Neural cell (in vitro differentiated cells): ENCODE data around the gene ZNF467. TPM values are rescaled to one million over a fixed set of nuclear protein-coding genes. Genes with fewer than 3 reads are reported as not detected.

Source experiments
- H2AFZ ChIP-seq: fragments of 200-600, 300-800 bp; sonication (generic), shearing (Covaris generic); 2 replicates; pipeline ENCODE4 v1.6.0; 2014; ENCODE audit warnings: low read depth, mild to moderate bottlenecking, antibody characterized with exemption, low read length, moderate library complexity
- H3F3A ChIP-seq: fragments of 200-600 bp; shearing (Covaris generic); 2 replicates; pipeline ENCODE4 v1.6.1; 2016; ENCODE audit warnings: mild to moderate bottlenecking, moderate library complexity, mixed read lengths, antibody characterized with exemption, low read length; ENCODE audit not compliant: insufficient read depth, poor library complexity, severe bottlenecking
- H3K27ac ChIP-seq: fragments of 200-600, 300-800 bp; sonication (generic), shearing (Covaris generic); 2 replicates; pipeline ENCODE4 v1.5.1; 2014; ENCODE audit warnings: mild to moderate bottlenecking, low read length, moderate library complexity
- H3K27me3 ChIP-seq: fragments of 300-800, 200-600 bp; sonication (generic), shearing (Covaris generic); 2 replicates; pipeline ENCODE4 v1.6.0; 2014; ENCODE audit warnings: mild to moderate bottlenecking, low read depth, low read length, moderate library complexity; ENCODE audit not compliant: insufficient read depth
- H3K36me3 ChIP-seq: fragments of 300-800, 200-600 bp; sonication (generic), shearing (Covaris generic); 2 replicates; pipeline ENCODE4 v1.5.1; 2014; ENCODE audit warnings: mild to moderate bottlenecking, antibody characterized with exemption, low read length, moderate library complexity; ENCODE audit not compliant: insufficient read depth
- H3K4me2 ChIP-seq: fragments of 300-800, 200-600 bp; sonication (generic), shearing (Covaris generic); 2 replicates; pipeline ENCODE4 v1.6.0; 2014; ENCODE audit warnings: mild to moderate bottlenecking, low read length
- H3K4me3 ChIP-seq: fragments of 300-800, 200-600 bp; sonication (generic), shearing (Covaris generic); 2 replicates; pipeline ENCODE4 v1.5.1; 2014; ENCODE audit warnings: mild to moderate bottlenecking, low read length, moderate library complexity
- H3K79me2 ChIP-seq: fragments of 200-600 bp; shearing (Covaris generic); replicated peaks from 2 replicates; pipeline ENCODE4 v1.6.0; 2014; ENCODE audit warnings: mild to moderate bottlenecking, low read length, moderate library complexity; ENCODE audit not compliant: insufficient read depth
- H3K9ac ChIP-seq: fragments of 300-800, 200-600 bp; sonication (generic), shearing (Covaris generic); 2 replicates; pipeline ENCODE4 v1.6.1; 2016; ENCODE audit warnings: mild to moderate bottlenecking, low read length, mixed read lengths
- H3K9me2 ChIP-seq: fragments of 200-600 bp; shearing (Covaris generic); 2 replicates; pipeline ENCODE4 v1.6.1; 2016; ENCODE audit warnings: mild to moderate bottlenecking, low read length, mixed read lengths; ENCODE audit not compliant: insufficient read depth
- H3K9me3 ChIP-seq: fragments of 200-600, 300-800 bp; sonication (generic), shearing (Covaris generic); 2 replicates; pipeline ENCODE4 v1.6.1; 2016; ENCODE audit warnings: mild to moderate bottlenecking, mixed run types, low read length, moderate library complexity, mixed read lengths
- H4K20me1 ChIP-seq: fragments of 200-600 bp; shearing (Covaris generic); 2 replicates; pipeline ENCODE4 v1.6.1; 2016; ENCODE audit warnings: mild to moderate bottlenecking, mixed run types; ENCODE audit not compliant: insufficient read depth
- EP300 ChIP-seq: fragments of 450-650 bp; conservative IDR thresholded peaks from 2 replicates; pipeline ENCODE4 v1.6.1; 2014; ENCODE audit warnings: antibody characterized with exemption, mild to moderate bottlenecking, moderate library complexity; ENCODE audit not compliant: poor library complexity, severe bottlenecking
- EZH2 ChIP-seq: fragments of 200-600, 300-800 bp; shearing (Covaris generic), sonication (generic); IDR thresholded peaks from 2 replicates; pipeline ENCODE4 v1.6.1; 2014; ENCODE audit warnings: antibody characterized with exemption, low read length, borderline replicate concordance, mild to moderate bottlenecking; ENCODE audit not compliant: insufficient read depth, poor library complexity, severe bottlenecking
- MXI1 ChIP-seq: fragments of 450-650 bp; conservative IDR thresholded peaks from 2 replicates; pipeline ENCODE4 v1.6.1; 2014; ENCODE audit warnings: antibody characterized with exemption, mild to moderate bottlenecking; ENCODE audit not compliant: poor library complexity, severe bottlenecking
- POLR2AphosphoS5 ChIP-seq: IDR thresholded peaks from 2 replicates; pipeline ENCODE4 v1.6.1; 2012
- RAD21 ChIP-seq: fragments of 450-650 bp; conservative IDR thresholded peaks from 2 replicates; pipeline ENCODE4 v1.6.1; 2014; ENCODE audit warnings: antibody characterized with exemption, mild to moderate bottlenecking, moderate library complexity
- SMC3 ChIP-seq: fragments of 450-650 bp; conservative IDR thresholded peaks from 2 replicates; pipeline ENCODE4 v1.6.1; 2014; ENCODE audit warnings: antibody characterized with exemption, mild to moderate bottlenecking, moderate library complexity; ENCODE audit not compliant: poor library complexity
- TAF1 ChIP-seq: IDR thresholded peaks from 2 replicates; pipeline ENCODE4 v1.6.1; 2012; ENCODE audit warnings: low read depth
- polyA plus RNA-seq: library from polyadenylated mRNA; depleted of rRNA; stranded (reverse); fragments of >200 nt; gene quantifications from 2 replicates; pipeline ENCODE4 v1.2.3, GENCODE V29; 2014
- TF ChIP-seq, protein P1 (sequence below): fragments of 450-650 bp; IDR thresholded peaks from 2 replicates; pipeline ENCODE4 v1.5.1; 2014; ENCODE audit warnings: antibody characterized with exemption, mild to moderate bottlenecking, moderate library complexity; ENCODE audit not compliant: poor library complexity, severe bottlenecking
- TF ChIP-seq, protein P2 (sequence below): IDR thresholded peaks from 2 replicates; pipeline ENCODE4 v1.6.1; 2012; ENCODE audit warnings: borderline replicate concordance

ZNF467 gene
- polyA plus RNA-seq, 1 donor from 2014 or later = 11.9 TPM

DNA sequence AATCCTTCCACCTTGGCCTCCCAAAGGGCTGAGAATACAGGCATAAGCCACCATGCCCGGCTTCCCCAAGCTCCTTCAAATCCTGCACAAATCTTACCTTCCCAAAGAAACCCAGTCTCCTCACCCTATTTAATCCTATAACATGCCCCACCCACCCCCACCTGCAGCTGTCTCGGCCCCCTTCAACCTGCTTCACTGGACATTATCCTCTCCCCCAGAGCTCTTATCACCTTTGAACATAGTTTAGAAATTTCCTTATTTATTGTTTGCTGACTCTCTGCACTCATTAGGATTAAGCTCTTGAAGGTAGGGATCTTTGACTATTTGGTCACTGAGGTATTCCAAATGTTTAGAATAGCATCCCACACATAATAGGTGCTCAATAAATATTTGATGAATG is 3.5 kb downstream of the ZNF467 start (continued):
- no peak for TF ChIP-seq RAD21

DNA sequence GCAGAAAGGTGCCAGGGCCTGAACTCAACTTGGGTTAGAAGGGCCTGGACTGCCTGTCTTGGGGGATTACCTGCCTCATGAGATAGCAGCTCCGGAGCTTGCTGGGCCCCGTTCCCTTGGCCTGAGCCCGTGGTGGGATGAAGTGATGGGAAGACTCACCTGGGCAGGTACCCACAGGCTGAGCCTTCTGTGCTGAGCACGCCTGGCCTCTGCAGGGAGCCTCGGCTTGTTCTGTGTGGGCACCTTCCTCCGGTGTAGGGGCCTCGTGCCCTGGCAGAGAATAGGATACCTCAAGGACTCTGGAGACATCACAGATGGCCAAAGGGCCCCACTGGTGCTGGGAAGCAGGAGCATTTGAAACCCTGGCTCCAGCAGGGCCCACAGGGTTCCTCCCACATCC is 4.5 kb downstream of the ZNF467 start:
- no peaks in the 10 kb centered on the region for H3K9me2 ChIP-seq
- no peak overlapping the region for H3K4me3 ChIP-seq
- no peak overlapping the region for H3K27ac ChIP-seq
- no peak overlapping the region for H2AFZ ChIP-seq
- no peaks in the 10 kb centered on the region for H3K79me2 ChIP-seq
- TF ChIP-seq MXI1 (no peak), EZH2 (no peak), TAF1 (no peak), SMC3 (no peak), RAD21 (no peak), EP300 (no peak), POLR2AphosphoS5 (no peak)
- TF ChIP-seq, protein P1, sequence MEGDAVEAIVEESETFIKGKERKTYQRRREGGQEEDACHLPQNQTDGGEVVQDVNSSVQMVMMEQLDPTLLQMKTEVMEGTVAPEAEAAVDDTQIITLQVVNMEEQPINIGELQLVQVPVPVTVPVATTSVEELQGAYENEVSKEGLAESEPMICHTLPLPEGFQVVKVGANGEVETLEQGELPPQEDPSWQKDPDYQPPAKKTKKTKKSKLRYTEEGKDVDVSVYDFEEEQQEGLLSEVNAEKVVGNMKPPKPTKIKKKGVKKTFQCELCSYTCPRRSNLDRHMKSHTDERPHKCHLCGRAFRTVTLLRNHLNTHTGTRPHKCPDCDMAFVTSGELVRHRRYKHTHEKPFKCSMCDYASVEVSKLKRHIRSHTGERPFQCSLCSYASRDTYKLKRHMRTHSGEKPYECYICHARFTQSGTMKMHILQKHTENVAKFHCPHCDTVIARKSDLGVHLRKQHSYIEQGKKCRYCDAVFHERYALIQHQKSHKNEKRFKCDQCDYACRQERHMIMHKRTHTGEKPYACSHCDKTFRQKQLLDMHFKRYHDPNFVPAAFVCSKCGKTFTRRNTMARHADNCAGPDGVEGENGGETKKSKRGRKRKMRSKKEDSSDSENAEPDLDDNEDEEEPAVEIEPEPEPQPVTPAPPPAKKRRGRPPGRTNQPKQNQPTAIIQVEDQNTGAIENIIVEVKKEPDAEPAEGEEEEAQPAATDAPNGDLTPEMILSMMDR = no peak
- TF ChIP-seq, protein P2, sequence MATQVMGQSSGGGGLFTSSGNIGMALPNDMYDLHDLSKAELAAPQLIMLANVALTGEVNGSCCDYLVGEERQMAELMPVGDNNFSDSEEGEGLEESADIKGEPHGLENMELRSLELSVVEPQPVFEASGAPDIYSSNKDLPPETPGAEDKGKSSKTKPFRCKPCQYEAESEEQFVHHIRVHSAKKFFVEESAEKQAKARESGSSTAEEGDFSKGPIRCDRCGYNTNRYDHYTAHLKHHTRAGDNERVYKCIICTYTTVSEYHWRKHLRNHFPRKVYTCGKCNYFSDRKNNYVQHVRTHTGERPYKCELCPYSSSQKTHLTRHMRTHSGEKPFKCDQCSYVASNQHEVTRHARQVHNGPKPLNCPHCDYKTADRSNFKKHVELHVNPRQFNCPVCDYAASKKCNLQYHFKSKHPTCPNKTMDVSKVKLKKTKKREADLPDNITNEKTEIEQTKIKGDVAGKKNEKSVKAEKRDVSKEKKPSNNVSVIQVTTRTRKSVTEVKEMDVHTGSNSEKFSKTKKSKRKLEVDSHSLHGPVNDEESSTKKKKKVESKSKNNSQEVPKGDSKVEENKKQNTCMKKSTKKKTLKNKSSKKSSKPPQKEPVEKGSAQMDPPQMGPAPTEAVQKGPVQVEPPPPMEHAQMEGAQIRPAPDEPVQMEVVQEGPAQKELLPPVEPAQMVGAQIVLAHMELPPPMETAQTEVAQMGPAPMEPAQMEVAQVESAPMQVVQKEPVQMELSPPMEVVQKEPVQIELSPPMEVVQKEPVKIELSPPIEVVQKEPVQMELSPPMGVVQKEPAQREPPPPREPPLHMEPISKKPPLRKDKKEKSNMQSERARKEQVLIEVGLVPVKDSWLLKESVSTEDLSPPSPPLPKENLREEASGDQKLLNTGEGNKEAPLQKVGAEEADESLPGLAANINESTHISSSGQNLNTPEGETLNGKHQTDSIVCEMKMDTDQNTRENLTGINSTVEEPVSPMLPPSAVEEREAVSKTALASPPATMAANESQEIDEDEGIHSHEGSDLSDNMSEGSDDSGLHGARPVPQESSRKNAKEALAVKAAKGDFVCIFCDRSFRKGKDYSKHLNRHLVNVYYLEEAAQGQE = no peak
- H3K9me3 ChIP-seq = peaks cover 10% of the 10 kb centered on the region
- H3K36me3 ChIP-seq = peaks cover 7% of the 10 kb centered on the region
- no peaks in the 10 kb centered on the region for H4K20me1 ChIP-seq
- no peaks in the 10 kb centered on the region for H3F3A ChIP-seq
- H3K27me3 ChIP-seq = peaks cover 37% of the 10 kb centered on the region
- H3K9ac ChIP-seq = no peak overlapping the region
- no peak overlapping the region for H3K4me2 ChIP-seq

DNA sequence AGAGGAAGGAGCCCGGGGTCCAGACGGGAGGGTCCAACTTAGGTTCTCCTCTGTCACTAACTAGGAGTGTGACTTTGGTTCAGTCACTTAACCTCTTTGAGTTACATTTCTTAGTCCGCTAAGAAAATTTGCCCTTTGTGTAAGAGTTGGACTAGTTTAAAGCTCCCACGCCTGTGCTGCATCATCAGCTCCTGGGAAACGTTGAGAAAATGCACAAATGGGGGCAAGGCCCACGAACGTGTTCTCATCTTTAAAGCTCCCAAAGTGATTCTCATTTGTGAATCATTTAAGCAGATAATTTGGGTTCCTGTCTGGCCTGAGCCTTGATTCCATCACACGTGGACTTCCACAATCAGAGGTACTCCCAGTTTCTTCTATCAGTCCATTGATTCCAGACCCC is 6.3 kb downstream of the ZNF467 start:
- Histone ChIP-seq H3K9ac (no peak overlapping the region), H3K4me3 (no peak overlapping the region), H4K20me1 (no peaks in the 10 kb centered on the region), H3F3A (no peaks in the 10 kb centered on the region), H2AFZ (no peak overlapping the region), H3K79me2 (no peaks in the 10 kb centered on the region), H3K9me3 (peaks cover 10% of the 10 kb centered on the region), H3K27ac (no peak overlapping the region), H3K9me2 (no peaks in the 10 kb centered on the region), H3K4me2 (no peak overlapping the region), H3K36me3 (peaks cover 7% of the 10 kb centered on the region), H3K27me3 (peaks cover 43% of the 10 kb centered on the region)
- TF ChIP-seq EZH2 (no peak), EP300 (no peak), POLR2AphosphoS5 (no peak), SMC3 (no peak), MXI1 (no peak), TAF1 (no peak), RAD21 (no peak)
- TF ChIP-seq, protein P1 = no peak
- TF ChIP-seq, protein P2 = no peak
